ENCODE measurements around the gene GIGYF1. TPM values are rescaled to one million over a fixed set of nuclear protein-coding genes. Genes with fewer than 3 reads are reported as not detected.

GIGYF1 gene
- total and polyA plus RNA-seq, 2 of the 8 experiments (the other 6 are each of a cell fraction or from before 2014, with no cell fraction given), result 24.1 to 99.3 TPM

GRCh38 chr7:100640517-100641440 is 53.3 kb downstream of the GIGYF1 start (continued):
- no peak for TF ChIP-seq CHD7 (IDR thresholded peaks at IDR 0.05; ENCODE audit: insufficient replicate concordance, low read length)
- TF ChIP-seq POU5F1 (IDR thresholded peaks at IDR 0.05; ENCODE audit: low read depth, low read length), result no peak
- TF ChIP-seq MAFK (IDR thresholded peaks at IDR 0.05; ENCODE audit: low read depth, low read length), result no peak
- no peak for TF ChIP-seq CBX8 (IDR thresholded peaks at IDR 0.05; ENCODE audit: borderline replicate concordance, low read depth, low read length)
- no peak for TF ChIP-seq RAD21 (IDR thresholded peaks at IDR 0.05 in 1 of 2, conservative IDR thresholded peaks at IDR 0.05 in 1 of 2; ENCODE audit: low read depth in 2 of 2, low read length in 2 of 2)
- no peak for TF ChIP-seq RNF2 (IDR thresholded peaks at IDR 0.05; ENCODE audit: borderline replicate concordance, low read depth, low read length, missing control alignments, poor library complexity, severe bottlenecking)

Measured in H1 (cell line).